DMS79 (cell line): Measurements from ENCODE around the gene DUXA.
"Not testable (repeated sequence)": the region's sequence is repeated elsewhere in the genome, so short reads cannot be mapped to it uniquely, and the experiment has no call there.

Source experiments
- DNase-seq: peaks from one replicate; lab custom pipeline; 2025; lab: John Stamatoyannopoulos, UW

Gene DUXA

DNA sequence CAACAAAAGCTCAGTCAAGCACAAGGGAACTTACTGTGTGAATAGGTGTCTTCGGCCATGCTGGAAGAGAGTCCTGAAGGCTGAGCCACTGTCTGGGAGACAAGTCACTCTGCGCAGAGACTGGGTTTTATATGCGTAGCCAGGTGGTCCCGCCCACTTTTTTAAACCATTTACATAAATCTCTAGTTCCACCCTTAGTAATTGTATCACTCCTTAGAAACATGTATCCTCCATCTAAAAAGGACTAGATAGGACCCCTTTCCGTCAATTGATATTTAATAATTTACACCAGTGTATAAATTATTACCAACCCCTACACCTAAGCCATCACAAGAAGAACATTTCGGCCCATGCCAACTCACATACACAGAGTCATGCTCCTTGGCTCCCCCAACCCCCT, at the start of gene DUXA:
Gene DUXA (minus strand): TSS at position 101 of the 400 bp plus-strand sequence. CDS start 42 bp downstream, at position 59.
- no peak for DNase-seq

DNA sequence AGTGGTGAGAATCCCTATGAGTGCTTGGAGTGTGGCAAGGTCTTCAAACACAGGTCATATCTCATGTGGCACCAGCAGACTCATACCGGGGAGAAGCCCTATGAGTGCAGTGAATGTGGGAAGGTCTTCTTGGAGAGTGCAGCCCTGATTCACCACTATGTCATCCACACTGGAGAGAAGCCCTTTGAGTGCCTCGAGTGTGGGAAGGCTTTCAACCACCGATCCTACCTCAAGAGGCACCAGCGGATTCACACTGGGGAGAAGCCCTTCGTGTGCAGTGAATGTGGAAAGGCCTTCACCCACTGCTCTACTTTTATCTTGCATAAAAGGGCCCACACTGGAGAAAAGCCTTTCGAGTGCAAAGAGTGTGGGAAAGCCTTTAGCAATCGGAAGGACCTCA, 44.8 kb upstream of the DUXA start:
- DNase-seq: no peak

DNA sequence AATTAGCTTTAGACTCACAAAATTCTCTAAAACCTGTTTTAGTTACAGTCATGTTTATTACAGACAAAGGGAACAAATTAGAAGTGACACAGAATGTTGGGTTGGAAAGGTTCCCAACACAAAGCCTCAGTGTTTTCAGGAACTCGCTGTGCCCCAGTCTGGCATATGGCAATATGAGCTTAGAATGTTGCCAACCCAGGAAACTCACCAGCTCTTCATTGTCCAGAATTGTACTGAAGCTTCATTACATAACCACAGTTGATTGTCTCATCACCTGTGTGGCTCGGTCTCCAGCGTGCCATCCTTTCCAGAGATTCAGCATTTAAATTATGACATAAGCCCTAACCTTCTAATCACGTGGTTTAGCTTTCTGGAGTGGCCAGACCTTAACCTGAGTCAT, 43.1 kb upstream of the DUXA start:
- no peak for DNase-seq

DNA sequence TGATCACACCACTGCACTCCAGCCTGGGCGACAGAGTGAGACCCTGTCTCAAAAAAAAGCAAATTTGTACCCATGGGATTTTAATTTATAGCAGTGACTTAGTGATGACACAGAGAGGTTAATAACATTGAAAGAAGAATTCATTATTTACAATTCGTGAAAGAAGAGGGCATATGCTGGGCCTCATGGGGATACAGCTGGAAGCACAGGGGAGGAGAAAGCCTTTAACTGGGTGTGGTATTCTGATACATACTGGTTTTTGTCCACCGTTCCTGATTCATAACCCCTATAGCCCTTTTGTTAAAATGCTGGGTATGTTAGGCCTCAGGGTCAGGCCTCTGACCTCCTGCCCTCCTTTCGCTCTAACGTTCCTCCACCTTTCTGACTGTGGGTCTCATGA, 34.9 kb upstream of the DUXA start:
- no peak for DNase-seq

DNA sequence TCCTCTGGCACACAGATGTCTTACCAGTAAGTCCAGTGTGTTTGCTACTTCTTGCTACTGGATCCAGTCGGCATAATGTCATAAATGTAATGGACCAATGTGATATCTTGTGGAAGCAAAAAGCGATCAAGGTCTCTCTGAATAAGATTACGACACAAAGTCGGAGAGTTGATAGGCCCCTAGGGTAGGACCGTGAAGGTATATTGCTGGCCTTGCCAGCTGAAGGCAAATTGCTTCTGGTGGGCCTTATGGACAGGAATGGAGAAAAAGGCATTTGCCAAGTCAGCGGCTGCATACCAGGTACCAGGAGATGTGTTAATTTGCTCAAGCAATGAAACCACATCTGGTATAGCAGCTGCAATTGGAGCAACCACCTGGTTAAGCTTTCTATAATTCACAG, 30.6 kb upstream of the DUXA start:
- not testable (repeated sequence) for DNase-seq

DNA sequence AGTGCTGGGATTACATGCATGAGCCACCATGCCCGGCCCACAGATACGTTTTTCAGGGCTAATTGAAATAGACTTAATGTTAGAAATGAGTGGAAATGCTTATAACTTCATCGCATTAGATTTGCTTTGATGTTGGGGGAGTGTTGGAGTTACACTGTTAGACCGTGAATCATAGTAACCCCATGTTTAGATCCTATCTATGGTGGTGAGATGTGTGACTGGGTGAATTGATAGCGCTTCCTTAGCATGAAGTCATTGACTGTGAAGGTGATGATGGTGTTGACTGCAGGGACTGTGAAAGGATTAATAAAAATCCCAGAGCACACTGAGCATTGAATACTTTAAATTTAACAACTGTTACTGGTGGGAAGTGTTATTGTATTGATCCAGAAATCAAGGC, 25.7 kb upstream of the DUXA start:
- DNase-seq: no peak

DNA sequence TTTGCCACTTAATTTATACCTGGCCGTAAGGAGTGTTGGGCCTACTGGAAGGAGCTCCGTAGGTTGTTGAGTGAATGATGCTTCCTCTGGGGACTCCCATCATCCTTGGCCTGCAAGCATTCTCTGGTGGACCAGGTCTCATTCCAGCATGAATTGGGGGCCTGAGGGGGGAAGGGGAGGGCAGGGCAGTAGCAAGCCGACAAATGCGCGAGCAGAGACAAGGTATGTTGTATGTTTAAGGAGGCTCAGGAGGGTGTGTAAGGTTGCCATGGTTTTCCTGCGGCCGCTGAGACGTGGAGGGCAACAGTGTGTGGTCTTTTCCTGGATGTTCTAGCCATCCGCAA, 24.8 kb upstream of the DUXA start:
- DNase-seq: no peak

DNA sequence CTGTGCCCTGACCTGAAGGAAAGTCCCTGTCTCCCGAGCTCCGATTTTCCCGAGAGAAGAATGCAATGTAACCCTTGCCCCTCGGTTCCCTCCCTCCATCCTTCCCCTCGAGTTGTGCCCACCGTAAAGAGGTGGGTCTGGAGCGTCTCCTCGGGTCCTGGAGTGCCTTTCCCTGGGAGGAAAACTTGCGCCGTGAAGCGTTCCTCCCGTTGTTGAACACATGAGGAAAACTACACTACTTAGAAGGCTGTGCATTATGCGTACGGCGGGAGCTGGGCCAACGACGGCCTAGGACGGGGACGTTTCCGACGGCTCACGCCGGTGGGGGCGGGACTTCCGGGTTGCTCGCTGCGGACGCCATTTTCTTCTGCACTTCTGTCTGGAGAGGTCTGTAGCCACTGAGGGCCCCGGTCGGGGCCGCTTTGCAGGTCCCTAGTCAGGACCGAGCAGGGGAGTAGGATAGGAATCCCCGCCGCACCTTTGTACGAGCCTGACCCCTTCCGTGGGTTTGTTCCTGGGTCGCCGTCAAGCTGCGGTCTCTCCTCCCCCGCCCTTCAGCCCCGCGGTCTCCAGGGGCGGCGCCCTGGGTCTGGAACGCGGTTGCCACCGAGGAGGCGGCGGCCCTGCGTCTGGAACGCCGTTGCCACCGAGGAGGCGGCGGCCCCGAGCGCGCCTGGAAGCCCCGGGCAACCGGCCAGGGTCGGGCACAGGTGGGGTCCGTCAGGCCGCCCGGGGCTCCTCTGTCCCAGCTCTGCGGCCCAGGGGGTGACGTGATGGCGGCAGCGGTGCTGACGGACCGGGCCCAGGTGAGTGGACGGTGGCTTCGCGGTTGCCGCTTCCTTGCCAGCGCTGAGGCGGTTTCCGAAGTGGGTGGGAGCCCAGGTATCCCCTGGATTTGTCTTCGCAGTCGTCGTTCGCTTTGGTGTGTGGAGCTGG, 24.1 kb upstream of the DUXA start, which contains the start of gene ZNF264:
Gene ZNF264 (plus strand): TSS at position 360 of the 936 bp plus-strand sequence. CDS start 414 bp downstream, at position 774.
- DNase-seq: peak; percentile 67

DNA sequence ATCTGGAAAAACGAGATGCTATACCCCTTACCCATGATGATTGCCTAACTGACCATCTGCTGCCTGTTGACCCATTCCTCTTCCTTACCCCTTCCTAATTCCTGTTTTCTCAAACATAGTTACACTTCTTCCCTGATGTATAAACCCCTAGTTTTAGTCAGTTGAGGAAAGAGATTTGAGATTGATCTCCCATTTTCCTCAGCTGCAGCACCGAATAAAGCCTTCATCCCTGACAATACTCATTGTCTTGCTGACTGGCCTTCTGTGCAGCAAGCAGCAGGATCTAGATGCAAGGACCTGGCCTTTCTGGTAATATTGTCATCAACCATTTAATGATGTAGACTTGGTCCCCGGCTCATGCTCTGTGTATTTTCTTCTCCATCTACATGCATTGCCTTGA, 23.0 kb upstream of the DUXA start:
- DNase-seq: no peak

DNA sequence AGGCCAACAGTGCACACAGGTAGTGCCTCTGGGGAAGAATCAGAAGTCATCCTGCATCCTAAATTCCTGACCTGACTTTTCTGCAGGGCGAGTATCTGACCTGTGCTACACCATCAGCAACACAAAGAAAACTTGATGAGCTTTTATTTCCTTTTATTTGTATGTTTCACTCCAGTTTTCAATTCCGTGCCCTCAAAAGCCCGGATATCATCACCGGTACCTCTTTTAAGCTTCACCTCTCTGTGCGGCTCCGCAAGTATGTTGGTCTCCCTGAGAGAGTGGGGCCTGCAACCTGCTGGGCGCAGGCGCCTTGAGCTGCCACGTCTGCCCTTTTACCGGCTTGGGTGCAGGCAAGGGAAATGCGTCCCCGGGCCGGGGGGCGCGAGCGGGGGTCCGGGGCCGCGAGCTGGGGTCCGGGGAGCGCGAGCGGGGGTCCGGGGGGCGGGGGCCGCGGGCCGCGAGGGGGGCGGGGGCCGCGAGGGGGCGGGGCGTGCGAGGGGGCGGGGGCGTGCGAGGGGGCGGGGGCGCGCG, 4.3 kb upstream of the DUXA start:
- no peak for DNase-seq

DNA sequence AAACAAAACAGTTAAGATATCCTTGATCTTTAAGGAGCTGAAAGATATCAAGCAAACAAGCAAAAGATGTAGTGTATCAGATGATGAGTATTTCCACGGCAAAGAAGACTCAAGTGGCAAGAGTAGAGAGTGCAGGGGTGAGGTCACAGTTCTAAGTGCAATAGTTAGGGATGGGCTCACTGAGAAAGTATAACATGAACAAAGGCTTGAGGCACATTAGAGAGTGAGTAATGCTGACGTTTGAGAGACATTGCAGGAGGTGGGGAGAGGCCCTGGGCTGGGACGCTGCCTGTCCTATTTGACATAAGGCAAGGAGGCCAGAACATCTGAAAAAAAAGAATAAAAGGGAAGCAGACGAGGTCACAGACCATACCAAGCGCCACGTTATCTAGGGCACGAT, 1.4 kb downstream of the DUXA start:
- no peak for DNase-seq

DNA sequence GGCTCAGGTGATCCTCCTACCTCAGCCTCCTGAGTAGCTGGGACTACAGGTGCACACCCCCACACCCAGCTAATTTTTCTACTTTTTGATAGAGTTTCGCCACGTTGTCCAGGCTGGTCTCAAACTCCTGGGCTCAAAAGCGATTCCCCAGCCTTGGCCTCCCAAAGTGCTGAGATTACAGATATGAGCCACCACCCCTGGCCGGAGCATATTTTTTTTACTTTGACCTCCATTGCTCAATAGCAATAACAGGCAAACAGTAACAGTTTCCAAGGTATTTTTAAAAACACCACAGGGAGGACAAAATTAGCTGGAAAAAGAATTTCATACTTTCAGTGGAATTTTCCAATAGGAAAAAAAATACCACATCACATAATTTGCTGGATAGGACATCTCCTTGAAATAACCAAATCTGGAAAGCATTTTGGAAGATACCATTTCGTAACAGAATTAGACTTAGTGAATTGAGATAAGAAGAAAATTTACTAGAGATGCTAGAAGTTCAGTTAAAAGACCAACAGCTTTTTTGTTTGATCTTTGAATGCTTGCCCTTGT, 5.2 kb downstream of the DUXA start:
- DNase-seq: no peak

DNA sequence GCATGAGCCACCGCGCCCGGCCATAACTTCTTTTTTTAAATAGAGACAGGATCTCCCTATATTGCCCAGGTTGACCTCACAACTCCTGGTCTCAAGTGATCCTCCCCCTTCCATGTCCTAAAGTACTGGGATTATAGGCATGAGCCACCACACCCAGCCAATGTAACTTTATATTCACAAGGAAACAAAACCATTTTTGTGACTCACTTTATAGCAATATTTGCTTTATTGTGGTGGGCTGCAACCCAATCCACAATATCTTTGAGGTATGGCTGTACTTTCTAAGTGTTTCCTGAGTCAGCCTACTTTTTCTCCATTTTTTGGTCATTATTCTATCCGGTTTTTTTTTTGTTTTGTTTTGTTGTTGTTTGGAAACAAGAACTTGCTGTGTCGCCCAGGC, 14.4 kb downstream of the DUXA start:
- DNase-seq: no peak

DNA sequence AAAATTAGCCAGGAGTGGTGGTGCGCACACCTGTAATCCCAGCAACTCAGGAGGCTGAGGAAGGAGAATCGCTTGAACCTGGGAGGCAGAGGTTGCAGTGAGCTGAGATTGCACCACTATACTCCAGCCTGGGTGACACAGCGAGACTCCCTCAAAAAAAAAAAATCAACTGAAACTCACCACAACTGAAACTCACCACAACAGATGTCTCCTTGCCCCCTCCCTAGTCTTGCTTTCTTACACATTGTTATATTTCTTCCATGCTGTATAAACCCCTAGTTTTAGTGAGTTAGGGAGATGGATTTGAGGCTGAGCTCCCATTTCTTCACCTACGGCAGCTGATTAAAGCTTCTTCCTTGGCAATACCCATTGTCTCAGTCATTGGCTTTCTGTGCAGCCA, 25.6 kb downstream of the DUXA start:
- no peak for DNase-seq

DNA sequence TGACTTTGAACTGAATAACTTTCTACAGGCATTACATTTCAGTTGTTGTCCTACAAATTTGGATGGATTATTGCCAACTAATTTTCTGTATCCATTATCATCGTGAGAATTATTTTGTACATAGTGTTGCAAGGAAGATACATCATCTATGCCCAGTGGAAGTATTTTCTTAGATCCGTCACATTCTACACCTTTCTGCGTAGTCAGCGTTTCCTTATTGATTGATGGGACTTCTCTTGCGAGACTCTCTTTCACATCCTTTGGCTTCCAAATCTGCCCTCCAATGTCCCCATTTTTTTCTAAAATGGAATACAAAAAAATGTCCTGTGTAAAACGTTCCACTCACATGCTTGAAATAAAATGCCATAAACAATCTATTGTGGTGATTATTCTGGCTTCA, 31.5 kb downstream of the DUXA start:
- no peak for DNase-seq

DNA sequence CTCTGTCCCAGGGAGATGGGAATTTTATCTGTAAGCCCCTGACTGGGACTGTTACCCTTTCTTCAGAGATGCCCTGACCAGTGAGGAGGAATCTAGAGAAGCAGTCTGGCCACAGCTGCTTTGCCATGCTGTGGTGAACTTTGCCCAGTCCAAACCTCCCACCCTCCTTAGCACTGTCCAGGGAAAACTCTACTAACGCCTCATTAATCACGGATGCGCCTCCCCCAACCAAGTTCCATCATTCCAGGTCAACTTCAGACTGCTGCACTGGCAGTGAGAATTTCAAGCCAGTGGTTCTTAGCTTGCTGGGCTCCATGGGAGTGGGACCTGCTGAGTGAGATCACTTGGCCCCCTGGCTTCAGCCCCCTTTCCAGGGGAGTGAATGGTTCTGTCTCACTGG, 39.9 kb downstream of the DUXA start:
- DNase-seq: not testable (repeated sequence)

DNA sequence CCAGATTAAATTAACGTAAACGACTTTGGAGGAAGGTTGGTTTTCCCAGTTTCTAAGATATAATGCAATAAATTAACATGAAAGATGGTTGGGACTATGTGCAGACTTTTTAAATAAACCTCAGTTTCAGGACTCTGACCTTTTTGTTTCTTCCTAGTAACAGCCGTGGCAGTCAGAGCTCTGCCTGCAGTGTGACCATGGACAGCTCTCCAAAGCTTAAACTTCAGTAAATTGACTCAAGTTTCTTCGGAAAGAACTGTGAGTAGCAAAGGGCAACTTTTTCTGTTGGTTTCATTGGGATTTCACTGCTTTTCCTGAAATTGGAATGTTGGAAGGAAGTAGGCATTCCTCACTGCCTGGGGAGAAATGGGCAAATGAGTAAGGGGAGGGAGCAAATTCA, 43.4 kb downstream of the DUXA start:
- DNase-seq: no peak

DNA sequence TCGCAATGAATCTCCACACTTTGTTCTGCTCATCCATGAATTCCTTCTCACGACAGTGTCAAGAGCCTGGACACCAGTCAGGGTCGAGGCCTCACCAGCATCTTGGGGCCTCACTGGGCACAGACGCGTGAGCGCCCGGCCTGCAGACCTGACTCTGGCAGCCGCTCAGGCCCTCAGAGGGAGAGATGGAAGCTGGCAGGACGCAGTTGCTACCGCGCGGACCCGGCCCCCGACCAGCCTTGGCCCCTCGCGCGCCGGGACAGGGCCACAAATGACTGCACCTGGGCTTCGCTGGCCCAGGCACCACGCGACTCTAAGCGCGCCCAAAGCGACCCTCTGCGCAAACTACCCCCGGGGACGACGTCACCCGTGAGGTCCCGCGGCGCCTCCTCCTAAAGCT, 48.4 kb downstream of the DUXA start:
- DNase-seq: no peak

DNA sequence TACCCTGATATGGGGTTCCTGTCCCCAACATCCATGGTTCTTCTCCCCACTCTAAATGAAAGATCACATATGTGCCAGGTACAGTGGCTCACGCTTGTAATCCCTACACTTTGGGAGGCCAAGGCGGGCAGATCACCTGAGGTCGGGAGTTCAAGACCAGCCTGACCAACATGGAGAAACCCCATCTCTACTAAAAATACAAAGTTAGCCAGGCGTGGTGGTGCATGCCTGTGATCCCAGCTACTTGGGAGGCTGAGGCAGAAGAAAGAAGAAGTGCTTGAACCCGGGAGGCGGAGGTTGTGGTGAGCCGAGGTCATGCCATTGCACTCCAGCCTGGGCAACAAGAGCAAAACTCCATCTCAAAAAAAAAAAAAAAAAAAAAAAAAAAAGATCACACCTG, 53.8 kb downstream of the DUXA start:
- DNase-seq: not testable (repeated sequence)

DNA sequence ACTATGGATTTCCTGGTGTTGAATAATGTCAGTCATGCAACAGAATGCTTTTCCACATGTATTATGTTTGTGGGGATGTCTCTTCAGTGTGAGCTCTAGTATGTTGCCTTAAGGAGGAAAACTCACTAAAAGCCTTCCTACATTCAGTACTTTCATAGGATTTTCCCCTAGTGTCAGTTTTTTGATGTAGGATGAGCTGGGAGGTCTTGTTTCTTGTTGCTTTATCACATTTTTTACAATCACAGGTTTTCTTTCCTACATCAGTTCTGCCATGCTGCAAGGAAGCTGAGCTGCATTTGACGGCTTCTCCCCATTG, 56.0 kb downstream of the DUXA start:
- DNase-seq: no peak

DNA sequence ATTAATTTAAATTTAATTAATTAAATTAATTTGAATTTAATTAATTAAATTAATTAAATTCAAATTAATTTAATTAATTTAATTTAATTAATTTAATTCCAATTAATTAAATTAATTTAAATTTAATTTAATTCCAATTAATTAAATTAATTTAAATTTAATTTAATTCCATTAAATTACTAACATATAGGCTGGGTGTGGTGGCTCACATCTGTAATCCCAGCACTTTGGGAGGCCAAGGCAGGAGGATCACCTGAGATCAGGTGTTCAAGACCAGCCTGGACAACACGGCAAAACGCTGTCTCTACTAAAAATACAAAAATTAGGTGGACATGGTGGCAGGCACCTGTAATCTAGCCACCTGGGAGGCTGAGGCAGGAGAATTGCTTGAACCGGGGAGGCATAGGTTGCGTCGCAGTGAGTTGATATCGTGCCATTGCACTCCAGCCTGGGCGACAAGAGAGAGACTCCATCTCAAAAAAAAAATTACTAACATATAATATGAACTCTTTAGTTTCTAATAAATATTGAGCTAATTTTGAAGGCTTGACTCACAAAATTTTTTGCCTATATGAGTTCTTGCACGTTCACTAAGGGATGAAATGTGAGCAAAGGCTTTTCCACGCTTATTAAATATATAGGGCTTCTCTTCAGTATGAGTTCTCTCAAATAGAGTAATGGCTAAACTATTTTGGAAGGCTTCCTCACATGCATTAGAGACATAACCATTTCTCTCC, 56.5 kb downstream of the DUXA start:
- no peak for DNase-seq

DNA sequence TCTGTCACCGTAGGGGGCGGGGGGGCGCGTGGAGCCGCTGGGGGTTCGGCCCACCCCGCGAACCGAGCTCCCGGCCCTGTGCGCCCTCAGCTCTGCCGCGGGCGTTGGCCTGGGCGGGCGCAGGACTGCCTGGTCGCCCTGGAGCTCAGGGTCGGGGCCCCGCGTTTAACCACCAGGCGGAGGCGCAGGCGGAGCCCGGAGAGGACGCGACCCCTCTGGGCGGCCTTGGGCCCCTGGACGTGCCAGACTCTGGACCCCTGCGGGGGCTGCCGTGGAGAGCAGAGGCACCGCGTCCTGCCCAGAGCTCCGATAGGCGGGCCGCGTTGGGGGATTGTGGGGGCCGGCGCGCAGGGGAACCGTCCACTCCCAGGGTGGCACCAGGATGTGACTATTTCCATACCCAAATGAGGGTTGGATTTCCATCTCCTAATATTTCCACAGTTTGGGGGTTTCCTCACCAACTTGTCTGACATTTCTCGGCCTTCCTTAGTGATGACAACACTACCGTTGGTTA, 60.5 kb downstream of the DUXA start:
- no peak for DNase-seq
